GOT3 (cell line): ENCODE measurements around the gene AMD1.
"Not testable (repeated sequence)": the region's sequence is repeated elsewhere in the genome, so short reads cannot be mapped to it uniquely, and the experiment has no call there.

ENCODE experiments used
- DNase-seq: peaks from one replicate; lab custom pipeline; 2025; ENCODE audit warnings: mixed read lengths; lab: John Stamatoyannopoulos, UW

The AMD1 gene

DNA sequence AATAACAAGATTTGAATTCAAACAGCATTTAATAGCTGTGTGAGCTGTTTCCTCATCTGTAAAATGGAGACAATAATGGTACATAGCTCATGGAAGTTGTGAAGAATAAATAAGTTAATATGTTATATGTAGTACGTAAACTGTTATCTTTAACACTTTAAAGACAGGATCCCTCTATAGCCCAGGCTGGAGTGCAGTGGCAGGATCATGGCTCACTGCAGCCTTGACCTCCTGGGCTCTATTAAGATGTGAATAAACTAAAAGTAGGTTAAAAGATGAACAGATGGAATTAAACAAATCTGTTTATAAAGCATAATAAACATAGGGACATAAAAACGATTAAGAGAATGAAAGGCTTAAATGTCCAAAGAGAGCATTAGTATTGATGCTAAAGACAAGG is 3.0 kb downstream of the AMD1 start:
- DNase-seq = no peak

DNA sequence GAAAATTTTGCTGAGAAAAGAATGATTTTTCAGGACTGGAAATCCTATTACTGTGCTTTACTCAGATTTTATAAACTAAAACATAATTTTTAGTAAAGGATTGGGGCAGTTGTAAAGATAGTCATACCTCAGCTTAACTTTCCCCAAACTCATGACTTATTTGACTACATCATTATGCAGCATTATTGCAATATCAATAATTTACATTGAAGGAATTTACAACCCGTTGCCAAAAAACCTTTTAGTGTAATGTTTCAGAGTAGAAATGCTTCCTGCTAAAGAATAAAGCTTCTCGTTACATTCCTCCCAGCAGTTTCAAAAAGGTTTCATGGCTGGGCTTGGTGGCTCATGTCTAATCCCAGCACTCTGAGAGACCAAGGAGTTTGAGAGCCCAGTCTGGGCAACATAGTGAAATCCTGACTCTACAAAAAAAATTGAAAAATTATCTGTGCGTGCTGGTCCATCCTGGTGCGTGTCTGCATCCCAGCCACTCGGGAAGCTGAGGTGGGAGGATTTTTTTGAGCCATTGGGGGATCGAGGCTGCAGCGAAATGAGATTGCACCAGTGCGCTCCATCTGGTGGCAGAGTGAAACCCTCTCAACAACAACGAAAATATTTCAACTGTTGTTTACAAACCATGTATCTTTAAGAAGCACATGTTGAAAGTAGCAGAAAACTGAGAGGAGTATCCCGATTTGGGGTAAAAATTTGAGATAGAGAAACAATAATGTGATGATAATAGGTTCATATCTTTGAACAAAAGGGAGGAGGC is 4.4 kb downstream of the AMD1 start:
- DNase-seq = no peak

DNA sequence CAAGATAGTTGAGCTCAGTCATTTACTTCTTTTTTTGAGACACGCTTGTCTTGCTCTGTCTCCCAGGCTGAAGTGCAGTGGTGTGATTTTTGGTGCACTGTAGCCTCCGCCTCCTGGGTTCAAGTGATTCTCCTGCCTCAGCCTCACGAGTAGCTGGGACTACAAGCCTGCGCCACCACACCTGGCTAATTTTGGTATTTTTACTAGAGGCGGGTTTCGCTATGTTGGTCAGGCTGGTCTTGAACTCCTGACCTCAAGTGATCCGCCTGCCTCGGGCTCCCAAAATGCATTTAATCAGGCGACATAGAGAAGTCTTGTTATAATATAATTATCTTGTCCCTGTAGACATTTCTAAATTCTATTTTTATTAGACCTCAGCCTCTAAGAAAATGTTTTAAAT is 6.1 kb downstream of the AMD1 start:
- DNase-seq = no peak

DNA sequence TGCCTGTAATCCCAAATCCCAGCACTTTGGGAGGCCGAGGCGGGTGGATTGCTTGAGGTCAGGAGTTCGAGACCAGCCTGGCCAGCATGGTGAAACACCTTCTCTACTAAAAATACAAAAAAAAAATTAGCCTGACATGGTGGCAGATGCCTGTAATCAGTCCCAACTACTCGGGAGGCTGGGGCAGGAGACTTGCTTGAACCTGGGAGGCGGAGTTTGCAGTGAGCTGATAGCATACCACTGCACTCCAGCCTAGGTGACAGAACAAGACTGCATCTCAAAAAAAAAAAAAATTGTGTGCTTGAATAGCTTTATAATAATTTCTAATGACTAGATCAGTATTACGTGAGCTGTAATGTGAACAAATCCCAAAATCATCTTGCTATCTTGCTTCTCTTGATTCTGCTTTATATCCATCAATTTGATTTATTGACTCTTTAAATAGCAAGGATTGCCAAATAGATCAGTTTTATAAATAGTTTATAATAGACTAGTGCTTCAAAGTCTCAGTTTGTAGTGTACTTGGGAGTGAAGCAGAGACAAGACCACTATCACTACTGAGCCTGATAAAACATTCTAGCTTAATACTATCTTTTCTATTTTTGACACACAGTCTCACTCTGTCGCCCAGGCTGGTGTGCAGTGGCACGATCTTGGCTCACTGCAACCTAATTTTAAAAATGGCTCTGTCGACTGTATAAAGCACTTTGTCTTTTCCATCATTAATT is 7.1 kb downstream of the AMD1 start:
- DNase-seq = no peak

DNA sequence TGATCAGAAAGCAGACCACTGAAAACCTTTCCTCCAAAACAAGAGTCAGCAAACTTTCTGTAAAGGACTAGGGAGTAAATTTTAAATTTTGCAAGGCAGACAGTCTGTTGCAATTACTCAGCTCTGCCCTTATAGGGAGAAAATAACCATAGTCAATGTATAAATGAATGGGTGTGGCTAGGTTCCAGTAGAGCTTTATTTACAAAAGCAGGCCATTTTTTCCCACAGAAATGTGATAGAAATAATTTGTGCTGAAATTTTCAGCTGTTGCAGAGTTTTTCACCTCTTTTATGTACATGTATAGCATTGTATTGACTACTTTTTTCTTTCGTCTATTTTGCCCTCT is 7.7 kb downstream of the AMD1 start:
- DNase-seq = no peak

DNA sequence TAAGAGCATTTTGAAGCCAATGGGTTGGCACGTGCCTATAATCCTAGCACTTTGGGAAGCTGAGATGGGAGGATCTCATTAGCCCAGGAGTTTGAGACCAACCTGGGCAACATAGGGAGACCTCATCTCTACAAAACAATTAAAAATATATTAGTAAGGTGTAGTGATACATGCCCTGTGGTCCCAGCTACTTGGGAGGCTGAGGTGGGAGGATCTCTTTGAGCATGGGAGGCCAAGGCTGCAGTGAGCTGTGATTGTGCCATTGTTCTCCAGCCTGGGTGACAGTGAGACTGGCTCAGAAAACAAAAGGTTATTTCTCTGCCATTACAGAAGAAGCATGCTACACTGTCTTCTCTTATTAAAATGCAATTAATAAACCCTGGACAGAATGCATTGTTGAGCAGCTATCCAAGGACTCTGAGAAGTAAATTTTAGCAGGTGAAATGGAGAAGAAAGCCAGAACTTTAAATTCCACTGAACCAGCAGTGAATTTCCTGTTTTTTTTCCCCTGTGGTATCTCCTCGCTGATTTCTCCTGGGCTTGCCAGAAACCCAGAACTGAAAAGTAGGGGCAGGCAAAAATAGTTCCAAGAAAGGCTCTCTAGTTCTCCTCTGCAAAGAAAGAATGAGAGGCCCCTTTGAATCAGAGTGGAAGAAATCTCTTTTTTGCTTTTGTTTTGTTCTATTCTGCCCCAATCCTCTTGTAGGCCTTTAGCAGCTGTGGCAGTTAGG is 8.4 kb downstream of the AMD1 start:
- no peak for DNase-seq

DNA sequence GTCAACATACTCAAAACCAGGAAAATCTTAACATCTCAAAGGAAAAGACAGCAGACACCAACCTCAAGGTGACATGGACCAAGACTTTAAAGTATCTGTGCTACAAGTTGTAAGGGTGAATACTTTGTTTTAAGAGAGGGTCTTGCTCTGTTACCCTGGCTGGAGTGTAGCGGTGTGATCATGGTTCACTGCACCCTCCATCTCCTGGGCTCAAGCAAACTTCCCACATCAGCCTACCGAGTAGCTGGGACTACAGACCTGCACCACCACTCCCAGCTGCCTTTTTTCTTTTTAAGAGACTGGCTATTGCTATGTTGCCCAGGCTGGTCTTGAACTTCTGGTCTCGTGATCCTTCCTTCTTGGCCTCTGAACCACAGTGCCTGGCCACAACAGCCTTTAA is 9.7 kb downstream of the AMD1 start:
- DNase-seq = no peak

DNA sequence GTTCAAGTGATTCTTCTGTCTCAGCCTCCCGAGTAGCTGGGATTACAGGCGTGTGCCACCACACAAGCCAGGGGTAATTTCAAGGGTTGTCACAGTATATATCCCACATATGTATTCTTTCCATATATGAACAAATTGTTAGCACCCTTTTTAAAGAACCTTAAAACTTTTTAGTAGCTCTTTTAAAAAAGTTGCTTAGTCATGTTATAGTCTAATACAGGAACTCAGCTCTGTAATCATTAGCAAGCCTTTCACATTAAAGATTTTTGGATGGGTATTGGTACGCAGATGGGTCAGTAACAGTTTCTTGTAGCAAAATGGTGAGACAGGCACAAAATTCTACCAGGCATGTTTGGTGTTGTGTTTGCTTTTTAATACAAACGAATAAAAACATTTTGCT is 10.9 kb downstream of the AMD1 start:
- DNase-seq = no peak

DNA sequence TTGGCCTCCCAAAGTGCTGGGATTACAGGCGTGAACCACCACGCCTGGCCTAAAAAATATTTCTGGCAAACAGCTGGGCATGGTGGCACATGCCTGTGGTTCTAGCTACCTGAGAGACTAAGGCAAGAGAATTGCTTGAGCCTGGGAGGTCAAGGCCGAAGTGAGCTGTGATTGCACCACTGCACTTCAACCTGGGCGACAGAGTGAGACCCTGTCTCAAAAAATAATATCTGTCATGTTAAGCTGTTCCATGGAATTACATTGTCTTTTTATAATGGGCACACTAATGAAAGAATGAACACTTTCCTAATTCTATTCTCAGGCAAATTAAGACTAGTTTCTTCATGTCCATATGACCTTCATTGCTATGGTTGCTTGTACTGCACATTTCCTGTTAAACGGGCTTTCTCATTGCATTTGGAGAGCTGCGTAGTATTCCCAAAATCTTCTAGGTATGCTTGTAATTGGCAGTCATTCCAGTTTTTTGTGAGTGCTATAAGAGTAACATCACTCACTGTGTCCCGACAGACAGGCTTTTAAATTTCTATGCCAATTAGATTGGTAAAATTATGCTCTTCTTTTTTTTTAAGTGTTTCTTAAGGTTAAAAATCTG is 12.1 kb downstream of the AMD1 start:
- no peak for DNase-seq

DNA sequence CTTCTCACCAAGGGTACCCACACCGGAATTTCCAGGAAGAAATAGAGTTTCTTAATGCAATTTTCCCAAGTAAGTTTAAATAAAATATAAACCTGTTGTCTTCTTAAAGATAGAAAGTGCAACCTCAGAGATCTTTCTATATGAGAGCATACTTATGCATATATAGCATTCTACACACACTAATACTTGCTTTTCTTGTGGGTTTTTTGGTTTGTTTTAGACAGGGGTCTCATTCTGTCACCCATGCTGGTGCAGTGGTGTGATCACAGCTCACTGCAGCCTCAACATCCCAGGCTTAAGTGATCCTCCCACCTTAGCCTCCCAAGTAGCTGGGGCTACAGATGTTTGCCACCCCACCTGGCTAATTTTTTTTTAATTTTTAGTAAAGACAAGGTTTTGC is 15.7 kb downstream of the AMD1 start:
- DNase-seq = no peak

DNA sequence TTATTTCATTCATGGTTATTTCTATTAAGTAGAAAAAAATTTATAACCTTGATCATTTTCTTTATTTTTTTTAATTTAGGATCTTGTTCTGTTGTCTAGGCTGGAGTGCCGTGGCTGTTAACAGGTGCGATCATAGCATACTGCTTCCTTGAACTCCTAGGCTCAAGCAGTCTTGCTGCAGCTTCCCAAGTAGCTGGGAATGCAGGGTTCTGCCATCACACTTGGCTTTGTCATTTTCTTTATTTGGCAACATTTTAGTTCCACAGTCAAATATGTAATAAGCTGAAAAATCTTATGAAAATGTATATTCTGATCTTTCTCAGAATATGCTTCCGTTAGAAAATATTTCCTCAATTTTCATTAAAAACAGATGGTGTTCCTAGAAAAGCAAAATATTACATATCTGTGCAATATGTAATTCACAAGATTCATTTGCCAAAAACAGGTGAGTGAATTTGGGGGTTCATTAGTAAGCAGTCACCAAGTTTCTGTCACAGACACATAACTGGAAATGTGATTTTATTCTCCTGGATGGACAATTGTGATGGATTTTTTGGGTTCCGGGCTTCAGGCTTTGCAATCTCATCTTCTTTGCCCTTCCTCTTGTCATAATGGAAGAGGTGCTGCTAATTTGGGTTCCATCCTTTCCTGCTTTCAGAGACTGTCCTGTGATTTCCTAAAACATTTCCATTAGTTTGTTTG is 21.5 kb downstream of the AMD1 start:
- no peak for DNase-seq

DNA sequence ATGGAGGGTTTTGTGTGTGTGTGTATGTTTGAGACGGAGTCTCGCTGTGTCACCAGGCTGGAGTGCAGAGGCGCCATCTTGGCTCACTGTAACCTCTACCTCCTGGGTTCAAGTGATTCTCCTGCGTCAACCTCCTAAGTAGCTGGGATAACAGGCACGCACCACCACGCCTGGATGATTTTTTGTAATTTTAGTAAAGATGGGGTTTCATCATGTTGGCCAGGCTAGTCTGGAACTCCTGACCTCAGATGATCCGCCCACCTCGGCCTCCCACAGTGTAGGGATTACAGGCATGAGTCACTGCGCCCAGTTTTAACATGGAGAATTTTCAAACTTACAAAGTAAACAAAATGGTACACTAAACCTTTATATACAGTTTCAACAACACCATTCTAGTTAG is 22.8 kb downstream of the AMD1 start:
- no peak for DNase-seq

DNA sequence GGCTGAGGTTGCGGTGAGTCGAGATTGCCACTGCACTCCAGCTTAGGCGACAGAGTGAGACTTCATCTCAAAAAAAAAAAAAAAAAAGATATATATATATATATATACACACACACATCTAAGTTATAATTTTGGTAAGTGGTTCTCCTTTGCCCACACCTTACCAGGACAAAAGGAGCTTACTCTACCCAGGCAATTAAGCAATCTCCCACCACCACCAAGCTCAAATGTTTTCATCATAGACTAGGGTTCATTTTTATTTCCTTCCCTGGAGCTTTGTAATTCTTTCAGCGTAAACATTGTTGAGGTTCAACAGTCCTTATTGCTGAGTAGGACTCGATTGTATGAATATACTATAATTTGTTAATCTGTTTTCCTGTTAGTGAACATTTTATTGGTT is 23.5 kb downstream of the AMD1 start:
- DNase-seq = no peak

DNA sequence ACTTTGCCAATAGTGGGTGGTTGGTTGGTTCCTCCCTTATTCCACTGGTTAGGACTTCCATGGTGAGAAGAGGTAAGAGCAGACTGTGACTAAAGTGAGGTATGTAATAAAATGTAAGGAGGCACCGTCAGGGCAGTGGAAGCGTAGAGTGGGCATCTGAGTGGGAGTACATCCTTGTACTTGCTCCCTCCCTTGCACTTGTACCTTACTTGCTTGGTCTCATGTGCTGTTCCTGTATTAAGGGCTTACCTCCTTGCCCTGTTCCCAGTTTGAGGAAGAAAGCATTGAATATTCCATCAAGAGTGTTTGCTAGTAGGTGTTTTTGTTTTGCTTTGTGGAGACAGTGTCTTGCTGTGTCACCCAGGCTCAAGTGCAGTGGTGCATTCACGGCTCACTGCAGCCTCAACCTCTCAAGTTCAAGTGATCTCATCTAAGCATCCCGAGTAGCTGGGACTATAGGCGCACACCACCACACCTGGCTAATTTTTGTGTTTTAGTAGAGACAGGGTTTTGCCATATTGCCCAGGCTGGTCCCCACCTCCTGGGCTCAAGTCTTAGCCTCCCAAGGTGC is 25.5 kb downstream of the AMD1 start:
- DNase-seq = no peak

DNA sequence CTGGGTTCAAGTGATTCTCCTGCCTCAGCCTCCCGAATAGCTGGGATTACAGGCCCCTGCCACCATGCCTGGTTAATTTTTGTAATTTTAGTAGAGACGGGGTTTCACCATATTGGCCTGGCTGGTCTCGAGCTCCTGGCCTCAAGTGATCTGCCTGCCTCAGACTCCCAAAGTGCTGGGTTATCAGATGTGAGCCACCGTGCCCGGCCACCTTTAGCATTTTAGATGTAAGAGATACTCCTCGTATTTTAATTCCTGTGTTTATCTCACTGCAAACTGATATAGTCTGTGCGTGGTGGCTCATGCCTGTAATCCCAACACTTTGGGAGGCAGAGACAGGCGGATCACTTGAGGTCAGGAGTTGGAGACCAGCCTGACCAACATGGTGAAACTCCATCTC is 27.0 kb downstream of the AMD1 start:
- DNase-seq = not testable (repeated sequence)

DNA sequence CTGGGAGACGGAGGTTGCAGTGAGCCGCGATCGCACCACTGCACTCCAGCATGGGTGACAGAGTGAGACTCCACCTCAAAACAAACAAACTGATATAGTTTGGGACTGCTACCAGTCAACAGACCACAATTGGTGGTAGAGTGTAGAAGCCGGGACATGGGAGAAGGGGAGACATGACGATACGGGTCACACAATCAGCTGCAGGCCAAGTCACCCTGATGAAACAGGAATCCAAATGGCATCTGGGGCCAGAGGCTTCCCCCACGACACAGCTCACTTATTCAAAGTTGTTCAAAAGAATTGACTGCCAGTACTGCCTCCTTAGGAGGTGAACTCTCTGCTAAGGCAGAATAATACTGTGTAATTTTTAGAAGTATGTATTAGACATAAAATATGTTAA is 27.5 kb downstream of the AMD1 start:
- DNase-seq = no peak

DNA sequence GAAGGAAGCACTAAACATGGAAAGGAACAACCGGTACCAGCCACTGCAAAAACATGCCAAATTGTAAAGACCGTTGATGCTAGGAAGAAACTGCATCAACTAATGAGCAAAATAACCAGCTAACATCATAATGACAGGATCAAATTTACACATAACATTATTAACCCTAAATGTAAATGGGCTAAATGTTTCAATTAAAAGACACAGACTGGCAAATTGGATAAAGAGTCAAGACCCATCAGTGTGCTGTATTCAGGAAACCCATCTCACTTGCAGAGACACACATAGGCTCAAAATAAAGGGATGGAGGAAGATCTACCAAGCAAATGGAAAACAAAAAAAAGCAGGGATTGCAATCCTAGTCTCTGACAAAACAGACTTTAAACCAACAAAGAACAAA is 31.7 kb downstream of the AMD1 start:
- DNase-seq = not testable (repeated sequence)

DNA sequence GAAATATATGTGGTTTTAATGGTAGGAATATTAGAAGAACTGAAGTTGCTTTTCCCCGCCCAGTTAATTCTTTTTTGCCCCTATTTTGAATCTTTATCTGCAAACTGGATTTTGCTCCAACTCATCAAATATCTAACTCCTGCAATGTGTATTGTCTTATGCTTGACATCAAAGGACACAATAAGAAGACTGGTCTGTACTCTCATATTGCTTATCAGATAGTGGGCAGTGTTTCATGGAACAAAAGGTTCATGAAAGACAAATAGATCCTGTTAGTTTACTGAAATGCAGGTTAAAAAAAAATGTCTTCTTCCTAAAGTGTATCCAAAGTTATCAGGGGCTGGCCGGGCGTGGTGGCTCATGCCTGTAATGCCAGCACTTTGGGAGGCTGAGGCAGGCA is 56.2 kb downstream of the AMD1 start:
- no peak for DNase-seq

DNA sequence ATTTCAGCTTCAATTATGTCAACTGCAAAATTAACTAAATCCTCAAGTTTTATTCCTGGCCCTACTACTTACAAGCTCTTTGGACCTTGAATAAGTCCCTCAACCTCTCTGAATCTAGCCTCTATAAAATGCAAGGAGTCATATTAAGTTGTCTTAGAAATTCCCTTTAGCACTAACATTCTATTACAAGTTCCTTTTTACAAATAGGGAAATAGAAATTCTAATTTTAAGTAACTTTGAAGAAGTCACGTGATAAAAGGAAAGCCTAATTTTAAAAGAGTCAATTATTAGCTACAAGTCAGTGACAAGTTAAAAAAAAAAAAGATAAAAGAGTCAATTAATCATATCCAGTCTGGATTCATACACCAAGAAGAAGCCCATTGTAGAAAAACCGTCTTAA is 59.3 kb downstream of the AMD1 start:
- DNase-seq = no peak

DNA sequence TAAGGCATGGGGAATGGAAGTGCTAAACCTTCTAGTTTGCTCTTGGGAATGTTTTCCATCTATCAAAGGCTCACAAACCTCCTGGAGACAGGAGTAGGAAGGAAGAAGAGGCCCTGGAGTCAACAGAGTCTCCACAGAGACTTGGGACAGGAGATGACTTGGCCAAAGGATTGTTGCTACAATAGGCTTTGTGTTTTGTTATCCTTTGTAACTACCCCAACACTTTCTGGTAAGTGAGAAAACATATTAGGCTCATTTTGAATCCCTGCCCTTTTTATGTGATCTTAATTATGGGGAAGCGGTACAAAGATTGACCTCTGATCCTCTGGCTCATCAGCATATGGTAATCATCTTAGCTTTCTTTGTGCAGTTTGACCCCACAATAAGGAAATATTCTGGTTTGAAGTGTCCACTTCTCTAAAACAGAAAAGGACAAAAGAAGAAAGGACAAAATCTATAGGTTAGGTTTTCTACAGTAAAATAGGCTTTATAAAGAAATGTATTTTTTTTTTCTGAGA is 59.9 kb downstream of the AMD1 start:
- DNase-seq = no peak

DNA sequence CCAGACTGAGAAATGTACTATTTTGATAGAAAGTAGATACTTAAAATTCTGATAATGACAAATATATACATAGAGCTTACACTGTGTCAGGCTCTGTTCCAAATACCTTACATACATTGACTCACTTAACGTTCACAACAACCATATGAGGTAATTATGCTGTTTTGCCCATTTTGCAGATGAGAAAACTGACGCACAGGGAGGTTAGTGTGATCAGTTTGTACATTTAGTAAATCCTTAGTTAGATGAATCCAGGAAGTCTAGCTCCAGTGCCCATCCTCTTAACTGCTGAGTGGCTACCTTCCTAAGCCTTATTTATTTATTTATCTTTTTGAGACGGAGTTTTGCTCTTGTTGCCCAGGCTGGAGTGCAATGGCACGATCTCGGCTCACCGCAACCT is 60.6 kb downstream of the AMD1 start:
- no peak for DNase-seq

DNA sequence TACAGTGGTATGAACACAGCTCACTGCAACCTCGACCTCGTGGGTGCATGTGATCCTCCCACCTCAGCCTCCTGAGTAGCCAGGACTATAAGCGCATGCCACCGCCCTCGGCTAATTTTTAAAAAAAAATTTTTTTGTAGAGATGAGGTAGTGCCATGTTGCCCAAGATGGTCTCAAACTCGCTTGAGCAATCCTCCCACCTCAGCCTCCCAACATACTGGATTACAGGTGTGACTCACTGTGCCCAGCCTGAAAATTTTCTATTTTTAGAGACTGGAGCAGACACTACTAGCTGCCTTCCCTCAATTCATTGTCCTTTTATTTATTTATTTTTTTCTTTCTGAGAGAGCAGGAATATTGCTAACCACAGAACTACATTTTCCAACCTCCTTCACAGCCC is 63.6 kb downstream of the AMD1 start:
- DNase-seq = no peak
